ENCODE measurements around the gene PRLR.

Gene PRLR

DNA sequence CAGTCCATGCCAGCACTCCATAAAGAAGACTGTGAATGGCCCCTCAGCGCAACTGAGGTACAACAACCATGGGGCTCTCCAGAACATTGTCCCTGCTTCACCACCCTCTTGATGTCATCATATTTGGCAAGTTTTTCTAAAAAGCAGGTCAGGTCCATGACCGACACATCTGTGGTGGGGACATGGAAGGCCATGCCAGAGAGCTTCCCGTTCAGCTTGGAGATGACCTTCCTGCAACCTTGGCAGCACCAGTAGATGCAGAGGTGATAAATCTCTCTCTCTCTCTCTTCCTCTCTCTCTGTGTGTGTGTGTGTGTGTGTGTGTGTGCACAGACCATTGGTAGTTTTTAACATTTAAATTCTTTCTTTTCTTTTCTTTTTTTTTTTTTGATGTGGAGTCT is 147.1 kb downstream of the PRLR start:
- Histone ChIP-seq H3K27ac (ENCODE audit: low read length) (no peak overlapping the region), H3K9me3 (ENCODE audit: control insufficient read depth in 2 of 2, low read length in 2 of 2) (no peaks in the 10 kb centered on the region), H3K4me3 (ENCODE audit: low read length in 2 of 2) (no peak overlapping the region), H3K27me3 (ENCODE audit: control insufficient read depth in 1 of 2, insufficient read depth in 2 of 2, low read length in 2 of 2) (no peaks in the 10 kb centered on the region), H3K36me3 (ENCODE audit: control insufficient read depth in 2 of 2, insufficient read depth in 2 of 2, low read length in 2 of 2) (no peaks in the 10 kb centered on the region), H3K4me1 (ENCODE audit: control insufficient read depth, insufficient read depth, low read length) (peaks cover 3% of the 10 kb centered on the region), H3K9ac (ENCODE audit: low read length in 2 of 2) (no peak overlapping the region)

DNA sequence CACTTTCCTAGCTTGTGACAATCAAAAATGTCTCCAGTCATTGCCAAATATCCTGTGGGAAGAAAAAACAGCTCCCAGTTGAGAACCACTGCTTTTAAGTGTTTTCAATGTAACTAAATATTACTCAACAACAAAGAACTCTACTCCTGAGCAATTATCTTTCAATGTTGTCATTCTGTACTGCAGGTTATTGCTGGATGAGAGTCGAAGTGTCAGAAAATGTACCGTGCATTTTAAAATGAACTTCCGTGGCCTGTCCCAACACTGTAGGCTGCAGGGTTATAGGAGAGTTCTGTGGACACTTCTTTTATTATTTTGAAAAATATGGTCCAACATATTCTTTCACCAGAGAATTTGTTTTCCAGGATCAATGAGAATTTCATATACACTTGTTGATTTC is 147.8 kb downstream of the PRLR start:
- Histone ChIP-seq H3K4me3 (ENCODE audit: low read length in 2 of 2) (no peak overlapping the region), H3K36me3 (ENCODE audit: control insufficient read depth in 2 of 2, insufficient read depth in 2 of 2, low read length in 2 of 2) (no peaks in the 10 kb centered on the region), H3K9me3 (ENCODE audit: control insufficient read depth in 2 of 2, low read length in 2 of 2) (no peaks in the 10 kb centered on the region), H3K27me3 (ENCODE audit: control insufficient read depth in 1 of 2, insufficient read depth in 2 of 2, low read length in 2 of 2) (no peaks in the 10 kb centered on the region), H3K9ac (ENCODE audit: low read length in 2 of 2) (no peak overlapping the region), H3K27ac (ENCODE audit: low read length) (no peak overlapping the region), H3K4me1 (ENCODE audit: control insufficient read depth, insufficient read depth, low read length) (peaks cover 3% of the 10 kb centered on the region)

GRCh38 chr5:35081134-35081533 is 149.2 kb downstream of the PRLR start:
- no peak overlapping the region for H3K27ac ChIP-seq (ENCODE audit: low read length)
- H3K36me3 ChIP-seq (ENCODE audit: control insufficient read depth in 2 of 2, insufficient read depth in 2 of 2, low read length in 2 of 2): no peaks in the 10 kb centered on the region
- H3K9ac ChIP-seq (ENCODE audit: low read length in 2 of 2): no peak overlapping the region
- peaks cover 3% of the 10 kb centered on the region for H3K4me1 ChIP-seq (ENCODE audit: control insufficient read depth, insufficient read depth, low read length)
- H3K27me3 ChIP-seq (ENCODE audit: control insufficient read depth in 1 of 2, insufficient read depth in 2 of 2, low read length in 2 of 2): no peaks in the 10 kb centered on the region
- H3K9me3 ChIP-seq (ENCODE audit: control insufficient read depth in 2 of 2, low read length in 2 of 2): no peaks in the 10 kb centered on the region
- no peak overlapping the region for H3K4me3 ChIP-seq (ENCODE audit: low read length in 2 of 2)

GRCh38 chr5:35073160-35073559 is 157.1 kb downstream of the PRLR start:
- Histone ChIP-seq H3K4me3 (ENCODE audit: low read length in 2 of 2) (no peak overlapping the region), H3K4me1 (ENCODE audit: control insufficient read depth, insufficient read depth, low read length) (no peaks in the 10 kb centered on the region), H3K9ac (ENCODE audit: low read length in 2 of 2) (no peak overlapping the region), H3K27ac (ENCODE audit: low read length) (no peak overlapping the region), H3K27me3 (ENCODE audit: control insufficient read depth in 1 of 2, insufficient read depth in 2 of 2, low read length in 2 of 2) (no peaks in the 10 kb centered on the region), H3K36me3 (ENCODE audit: control insufficient read depth in 2 of 2, insufficient read depth in 2 of 2, low read length in 2 of 2) (no peaks in the 10 kb centered on the region), H3K9me3 (ENCODE audit: control insufficient read depth in 2 of 2, low read length in 2 of 2) (peaks cover 0 to 6% of the 10 kb centered on the region in 2 donors)

DNA sequence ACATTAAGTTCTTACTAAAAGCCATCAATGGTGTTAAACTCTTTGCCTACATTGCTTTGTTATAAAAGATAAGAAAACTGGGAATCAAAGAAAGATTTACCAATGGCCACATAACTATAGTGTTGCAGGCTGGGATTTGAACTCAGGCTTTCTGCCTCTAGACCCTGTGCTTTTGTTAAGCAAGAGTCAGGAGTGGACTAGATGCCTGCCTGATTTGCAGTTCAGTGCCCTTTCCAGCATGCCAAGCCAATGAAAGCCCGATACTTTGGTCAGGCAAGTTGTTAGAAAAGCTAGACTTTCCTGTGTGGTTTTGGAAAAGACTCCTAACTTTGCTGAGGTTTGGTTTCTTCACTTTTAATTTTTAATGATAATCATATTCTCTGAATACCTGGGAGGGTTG is 161.1 kb downstream of the PRLR start:
- Histone ChIP-seq H3K4me3 (ENCODE audit: low read length in 2 of 2) (no peak overlapping the region), H3K27me3 (ENCODE audit: control insufficient read depth in 1 of 2, insufficient read depth in 2 of 2, low read length in 2 of 2) (no peaks in the 10 kb centered on the region), H3K9ac (ENCODE audit: low read length in 2 of 2) (no peak overlapping the region), H3K4me1 (ENCODE audit: control insufficient read depth, insufficient read depth, low read length) (no peaks in the 10 kb centered on the region), H3K36me3 (ENCODE audit: control insufficient read depth in 2 of 2, insufficient read depth in 2 of 2, low read length in 2 of 2) (no peaks in the 10 kb centered on the region), H3K9me3 (ENCODE audit: control insufficient read depth in 2 of 2, low read length in 2 of 2) (peaks cover 0 to 6% of the 10 kb centered on the region in 2 donors), H3K27ac (ENCODE audit: low read length) (no peak overlapping the region)

GRCh38 chr5:35067985-35068384 is 162.3 kb downstream of the PRLR start:
- H3K9ac ChIP-seq (ENCODE audit: low read length in 2 of 2): no peak overlapping the region

GRCh38 chr5:35066260-35066795 is 164.0 kb downstream of the PRLR start:
- Histone ChIP-seq H3K9me3 (ENCODE audit: control insufficient read depth in 2 of 2, low read length in 2 of 2) (no peaks in the 10 kb centered on the region), H3K9ac (ENCODE audit: low read length in 2 of 2) (no peak overlapping the region), H3K36me3 (ENCODE audit: control insufficient read depth in 2 of 2, insufficient read depth in 2 of 2, low read length in 2 of 2) (no peaks in the 10 kb centered on the region), H3K4me1 (ENCODE audit: control insufficient read depth, insufficient read depth, low read length) (no peaks in the 10 kb centered on the region), H3K4me3 (ENCODE audit: low read length in 2 of 2) (no peak overlapping the region), H3K27me3 (ENCODE audit: control insufficient read depth in 1 of 2, insufficient read depth in 2 of 2, low read length in 2 of 2) (no peaks in the 10 kb centered on the region), H3K27ac (ENCODE audit: low read length) (no peak overlapping the region)

More at GRCh38 chr5:35067985-35068384, 162.3 kb downstream of the PRLR start:
- H3K27ac ChIP-seq (ENCODE audit: low read length): no peak overlapping the region
- no peaks in the 10 kb centered on the region for H3K4me1 ChIP-seq (ENCODE audit: control insufficient read depth, insufficient read depth, low read length)
- no peaks in the 10 kb centered on the region for H3K36me3 ChIP-seq (ENCODE audit: control insufficient read depth in 2 of 2, insufficient read depth in 2 of 2, low read length in 2 of 2)
- no peaks in the 10 kb centered on the region for H3K9me3 ChIP-seq (ENCODE audit: control insufficient read depth in 2 of 2, low read length in 2 of 2)
- no peaks in the 10 kb centered on the region for H3K27me3 ChIP-seq (ENCODE audit: control insufficient read depth in 1 of 2, insufficient read depth in 2 of 2, low read length in 2 of 2)
- H3K4me3 ChIP-seq (ENCODE audit: low read length in 2 of 2): no peak overlapping the region

- H3K4me3 ChIP-seq (ENCODE audit: low read length in 2 of 2): no peak overlapping the region
- no peaks in the 10 kb centered on the region for H3K36me3 ChIP-seq (ENCODE audit: control insufficient read depth in 2 of 2, insufficient read depth in 2 of 2, low read length in 2 of 2)
- H3K9me3 ChIP-seq (ENCODE audit: control insufficient read depth in 2 of 2, low read length in 2 of 2): no peaks in the 10 kb centered on the region
- no peaks in the 10 kb centered on the region for H3K4me1 ChIP-seq (ENCODE audit: control insufficient read depth, insufficient read depth, low read length)
- no peaks in the 10 kb centered on the region for H3K27me3 ChIP-seq (ENCODE audit: control insufficient read depth in 1 of 2, insufficient read depth in 2 of 2, low read length in 2 of 2)
- H3K9ac ChIP-seq (ENCODE audit: low read length in 2 of 2): no peak overlapping the region
- H3K27ac ChIP-seq (ENCODE audit: low read length): no peak overlapping the region
Observed at GRCh38 chr5:35063414-35063813, 166.9 kb downstream of the PRLR start.

DNA sequence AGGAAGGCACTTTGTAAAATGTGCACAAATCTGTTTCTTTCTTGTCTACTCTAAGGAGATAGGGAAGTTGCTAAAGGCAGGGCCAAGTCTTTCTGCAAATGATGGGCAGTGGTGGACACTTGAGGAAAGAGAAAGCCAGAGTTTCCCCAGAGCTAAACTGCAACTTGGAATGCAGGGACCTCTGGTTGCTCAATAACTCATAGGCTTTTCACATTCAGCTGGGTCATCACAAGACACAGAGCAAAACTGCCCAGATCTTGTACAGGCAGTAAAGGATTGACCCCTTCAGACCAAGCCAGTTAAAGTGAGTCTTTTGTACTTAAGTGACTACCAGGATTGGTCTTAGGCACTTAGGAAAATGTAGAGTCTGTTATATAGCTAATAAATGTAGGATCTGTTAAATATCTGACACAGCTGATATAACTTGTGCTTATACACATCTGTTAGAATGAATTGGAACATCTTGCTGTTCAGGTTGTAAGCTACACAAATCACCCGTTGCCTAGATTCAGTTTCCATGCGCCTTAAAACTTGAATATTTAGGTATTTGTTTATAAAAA is 169.0 kb downstream of the PRLR start:
- no peak overlapping the region for H3K4me3 ChIP-seq (ENCODE audit: low read length in 2 of 2)
- no peaks in the 10 kb centered on the region for H3K27me3 ChIP-seq (ENCODE audit: control insufficient read depth in 1 of 2, insufficient read depth in 2 of 2, low read length in 2 of 2)
- H3K9me3 ChIP-seq (ENCODE audit: control insufficient read depth in 2 of 2, low read length in 2 of 2): no peaks in the 10 kb centered on the region
- H3K27ac ChIP-seq (ENCODE audit: low read length): no peak overlapping the region
- H3K36me3 ChIP-seq (ENCODE audit: control insufficient read depth in 2 of 2, insufficient read depth in 2 of 2, low read length in 2 of 2): no peaks in the 10 kb centered on the region
- H3K4me1 ChIP-seq (ENCODE audit: control insufficient read depth, insufficient read depth, low read length): no peaks in the 10 kb centered on the region
- no peak overlapping the region for H3K9ac ChIP-seq (ENCODE audit: low read length in 2 of 2)

GRCh38 chr5:35060236-35060635 is 170.1 kb downstream of the PRLR start:
- no peaks in the 10 kb centered on the region for H3K4me1 ChIP-seq (ENCODE audit: control insufficient read depth, insufficient read depth, low read length)
- no peaks in the 10 kb centered on the region for H3K36me3 ChIP-seq (ENCODE audit: control insufficient read depth in 2 of 2, insufficient read depth in 2 of 2, low read length in 2 of 2)
- no peak overlapping the region for H3K27ac ChIP-seq (ENCODE audit: low read length)
- no peak overlapping the region for H3K9ac ChIP-seq (ENCODE audit: low read length in 2 of 2)
- H3K27me3 ChIP-seq (ENCODE audit: control insufficient read depth in 1 of 2, insufficient read depth in 2 of 2, low read length in 2 of 2): no peaks in the 10 kb centered on the region
- no peaks in the 10 kb centered on the region for H3K9me3 ChIP-seq (ENCODE audit: control insufficient read depth in 2 of 2, low read length in 2 of 2)
- H3K4me3 ChIP-seq (ENCODE audit: low read length in 2 of 2): no peak overlapping the region

- Histone ChIP-seq H3K9ac (ENCODE audit: low read length in 2 of 2) (no peak overlapping the region), H3K4me1 (ENCODE audit: control insufficient read depth, insufficient read depth, low read length) (no peaks in the 10 kb centered on the region), H3K4me3 (ENCODE audit: low read length in 2 of 2) (no peak overlapping the region), H3K27me3 (ENCODE audit: control insufficient read depth in 1 of 2, insufficient read depth in 2 of 2, low read length in 2 of 2) (no peaks in the 10 kb centered on the region), H3K9me3 (ENCODE audit: control insufficient read depth in 2 of 2, low read length in 2 of 2) (no peaks in the 10 kb centered on the region), H3K27ac (ENCODE audit: low read length) (no peak overlapping the region), H3K36me3 (ENCODE audit: control insufficient read depth in 2 of 2, insufficient read depth in 2 of 2, low read length in 2 of 2) (no peaks in the 10 kb centered on the region)
Observed at GRCh38 chr5:35059251-35059650, 171.0 kb downstream of the PRLR start.

Data from stomach smooth muscle (tissue), 2 donors.